Left renal cortex interstitium (tissue), 4 donors: ENCODE measurements around the gene ANP32E. TPM values are rescaled to one million over a fixed set of nuclear protein-coding genes. Genes with fewer than 3 reads are reported as not detected.

Source experiments
- DNase-seq, 4 donors: peaks; one replicate each; pipeline ENCODE4 v3.0.0-alpha.2; 2013; ENCODE audit warnings: low read depth in 4 of 4, low spot score in 2 of 4, missing footprints in 1 of 4
- polyA plus RNA-seq, 4 donors: library from polyadenylated mRNA; unstranded; fragments of 120-200 nt; gene quantifications; one replicate each; pipeline ENCODE4 v1.2.1, GENCODE V29; 2013; ENCODE audit not compliant: insufficient read length in 4 of 4

ANP32E gene
- polyA plus RNA-seq, result 100 to 1,000 TPM in 3 of 4 donors, 10 to 100 TPM in 1; 95.9 to 127 (median 122) TPM

- peak in 2 of 4 donors; percentile 97 to 98 for DNase-seq
Measured at GRCh38 chr1:150235852-150236613, at the start of gene ANP32E. ANP32E (minus strand) TSS chr1:150236112; CDS start chr1:150235786, 326 bp downstream.

GRCh38 chr1:150283260-150283659, 47.3 kb upstream of the ANP32E start:
- DNase-seq, result no peak

GRCh38 chr1:150282558-150282958, 46.6 kb upstream of the ANP32E start:
- DNase-seq, result peak in 1 of 4 donors; percentile 34

GRCh38 chr1:150281758-150282557, 46.0 kb upstream of the ANP32E start, which contains the start of gene CIART:
CIART (plus strand) TSS chr1:150282554; CDS start chr1:150283268, 714 bp downstream.
- peak in 3 of 4 donors; percentile 87 to 95 (median 92) for DNase-seq

GRCh38 chr1:150281221-150281757, 45.4 kb upstream of the ANP32E start:
- DNase-seq, result peak in 2 of 4 donors; percentile 54 to 58

- DNase-seq, result no peak
Measured at GRCh38 chr1:150280138-150280707, 44.3 kb upstream of the ANP32E start.

DNA sequence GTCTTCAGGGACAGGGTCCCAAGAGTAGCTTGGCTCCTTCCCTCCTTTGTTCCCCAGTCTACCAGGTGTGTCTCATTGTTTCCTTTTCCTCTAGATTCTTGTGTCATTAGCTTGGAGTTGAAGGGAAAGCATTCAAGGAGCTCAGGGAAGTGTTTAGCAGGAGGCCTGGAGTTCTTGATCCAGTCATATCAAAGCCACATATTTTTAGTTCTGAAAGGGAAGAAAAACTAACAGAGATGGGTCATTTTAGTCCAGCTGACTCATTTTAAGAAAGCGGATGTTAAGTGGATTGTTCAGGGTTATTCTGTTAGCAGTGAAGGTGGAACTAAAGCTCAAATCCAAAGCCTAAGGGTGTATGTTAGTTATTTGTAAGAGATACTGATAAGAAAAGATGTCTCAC, 37.4 kb upstream of the ANP32E start:
- DNase-seq, result no peak

DNA sequence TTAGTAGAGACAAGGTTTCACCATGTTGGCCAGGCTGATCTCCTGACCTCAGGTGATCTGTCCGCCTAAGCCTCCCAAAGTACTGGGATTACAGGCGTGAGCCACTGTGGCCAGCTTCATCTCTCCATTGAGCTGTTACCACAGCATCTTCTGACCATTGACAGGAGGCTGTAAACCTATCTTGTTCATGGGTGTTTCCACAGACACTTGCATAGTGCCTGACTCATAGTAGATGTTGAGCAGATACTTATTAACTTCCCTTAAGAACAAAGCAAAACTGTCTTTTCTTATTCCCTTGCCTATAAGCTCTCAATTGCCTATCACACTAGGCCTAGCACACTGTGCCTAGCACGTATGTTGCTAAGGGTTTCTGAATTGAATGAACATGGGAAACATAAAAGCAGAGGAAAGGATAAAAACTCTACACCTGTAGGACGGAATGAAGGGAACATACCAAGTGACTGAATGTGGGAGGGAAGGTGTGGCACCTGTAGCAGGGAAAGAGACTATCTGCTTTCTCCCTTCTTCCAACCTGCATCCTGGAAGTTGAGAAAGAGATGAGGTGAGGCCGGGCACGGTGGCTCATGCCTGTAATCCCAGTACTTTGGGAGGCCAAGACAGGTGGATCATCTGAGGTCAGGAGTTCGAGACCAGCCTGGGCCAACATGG, 35.5 kb upstream of the ANP32E start:
- no peak for DNase-seq

DNA sequence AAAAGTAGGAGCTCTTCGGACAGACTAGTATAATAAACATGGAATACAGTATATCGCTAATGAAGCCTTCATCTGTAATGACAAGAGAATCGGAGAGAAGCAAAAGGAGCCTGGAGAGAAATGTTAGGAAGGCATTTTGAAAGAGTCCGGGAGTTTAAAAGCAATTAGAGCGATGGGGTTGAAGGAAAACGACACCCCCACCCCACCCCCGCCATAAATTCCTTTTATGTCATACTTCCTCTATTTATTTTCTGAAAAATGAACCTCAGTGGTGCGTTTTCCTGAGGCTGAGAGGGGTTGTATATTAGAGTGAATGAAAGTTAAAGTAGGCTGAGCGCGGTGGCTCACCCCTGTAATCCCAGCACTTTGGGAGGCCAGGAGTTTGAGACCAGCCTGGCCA, 33.5 kb upstream of the ANP32E start:
- no peak for DNase-seq

GRCh38 chr1:150268705-150269403, 32.9 kb upstream of the ANP32E start, which contains the start of gene APH1A:
APH1A (minus strand) TSS chr1:150269016; CDS start chr1:150268810, 206 bp downstream.
- DNase-seq, result peak; percentile 87 to 96 (median 92)

GRCh38 chr1:150268340-150268704, 32.4 kb upstream of the ANP32E start:
- DNase-seq, result peak in 1 of 4 donors; percentile 4

- no peak for DNase-seq
Measured at GRCh38 chr1:150267896-150268295, 32.0 kb upstream of the ANP32E start.

GRCh38 chr1:150263549-150263948, 27.6 kb upstream of the ANP32E start:
- no peak for DNase-seq

- no peak for DNase-seq
Measured at GRCh38 chr1:150262388-150263320, 26.7 kb upstream of the ANP32E start.

DNA sequence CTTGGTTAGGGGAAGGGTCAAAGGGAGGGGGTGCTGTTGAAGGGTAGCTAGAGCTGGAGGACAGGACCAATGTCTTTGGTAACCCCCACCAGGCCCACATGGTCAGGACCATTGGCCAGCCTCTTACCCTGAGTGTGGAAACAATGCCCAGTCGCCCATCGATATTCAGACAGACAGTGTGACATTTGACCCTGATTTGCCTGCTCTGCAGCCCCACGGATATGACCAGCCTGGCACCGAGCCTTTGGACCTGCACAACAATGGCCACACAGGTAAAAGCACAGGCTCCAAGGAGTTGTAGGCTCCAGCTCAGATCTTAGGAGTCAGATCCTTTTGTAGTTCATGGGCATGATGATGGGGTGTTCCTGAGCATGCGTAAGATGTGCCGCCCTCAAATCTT, 25.5 kb upstream of the ANP32E start:
- DNase-seq, result no peak

DNA sequence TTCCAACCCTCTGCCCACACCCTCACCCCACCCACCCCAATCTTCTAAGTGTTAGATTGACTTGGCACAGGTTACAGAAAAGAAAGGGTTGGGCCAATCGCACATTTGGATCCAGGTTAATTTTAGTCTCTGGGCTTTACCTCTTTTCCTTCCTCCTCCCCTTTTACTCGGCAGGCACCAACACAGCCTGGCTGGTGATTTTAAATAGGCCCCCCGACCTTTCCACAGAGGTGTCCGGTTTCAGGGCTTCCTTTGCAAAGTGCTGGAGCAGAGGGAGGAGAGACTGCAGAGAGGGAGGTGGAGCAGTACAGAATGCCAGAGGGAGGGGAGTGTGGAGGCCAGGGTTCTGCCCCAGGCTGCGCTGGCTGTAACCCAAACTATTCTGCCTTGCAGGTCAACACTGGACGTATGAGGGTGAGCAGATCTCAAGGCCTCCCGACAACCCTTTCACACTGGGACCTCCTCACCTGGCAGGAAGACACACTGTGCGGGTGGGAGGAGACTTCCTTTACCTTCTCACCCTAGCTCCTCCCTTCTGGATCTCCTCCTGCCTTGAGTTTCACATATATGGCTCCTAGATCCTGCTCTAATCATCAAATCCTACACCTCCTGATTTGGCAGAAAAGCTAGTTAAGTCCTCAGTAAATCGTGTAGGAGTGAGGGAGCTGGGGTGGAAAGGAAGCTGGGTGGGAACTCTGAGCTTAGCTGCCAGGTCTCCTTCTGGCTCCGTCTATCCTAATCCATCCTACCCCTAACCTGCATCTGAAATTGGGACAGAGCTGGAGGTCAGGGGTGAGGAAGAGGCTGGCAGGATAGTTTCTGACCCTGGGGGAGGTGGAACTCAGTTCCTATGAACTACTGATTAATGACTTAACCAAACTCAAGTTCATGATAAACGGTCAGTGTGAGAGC, 24.1 kb upstream of the ANP32E start:
- peak in 1 of 4 donors; percentile 66 for DNase-seq

- no peak for DNase-seq
Measured at GRCh38 chr1:150259217-150259616, 23.3 kb upstream of the ANP32E start.
